ENCODE measurements around the gene ISX.

Gene ISX

GRCh38 chr22:35111244-35111643, 45.3 kb downstream of the ISX start:
- no peak for DNase-seq (ENCODE audit: low read depth in 2 of 2)

- DNase-seq (ENCODE audit: low read depth in 2 of 2), result no peak
Observed at GRCh38 chr22:35113341-35113740, 47.4 kb downstream of the ISX start.

- no peak for DNase-seq (ENCODE audit: low read depth in 2 of 2)
Observed at GRCh38 chr22:35114131-35114980, 48.4 kb downstream of the ISX start.

- DNase-seq (ENCODE audit: low read depth in 2 of 2), result no peak
Observed at GRCh38 chr22:35115515-35115914, 49.6 kb downstream of the ISX start.

- no peak for DNase-seq (ENCODE audit: low read depth in 2 of 2)
Observed at GRCh38 chr22:35116269-35116668, 50.3 kb downstream of the ISX start.

GRCh38 chr22:35116817-35117216, 50.9 kb downstream of the ISX start:
- no peak for DNase-seq (ENCODE audit: low read depth in 2 of 2)

- DNase-seq (ENCODE audit: low read depth in 2 of 2), result no peak
Observed at GRCh38 chr22:35119494-35119893, 53.5 kb downstream of the ISX start.

- no peak for DNase-seq (ENCODE audit: low read depth in 2 of 2)
Observed at GRCh38 chr22:35124691-35125219, 58.8 kb downstream of the ISX start.

- DNase-seq (ENCODE audit: low read depth in 2 of 2), result no peak
Observed at GRCh38 chr22:35126993-35127392, 61.0 kb downstream of the ISX start.

GRCh38 chr22:35128637-35129036, 62.7 kb downstream of the ISX start:
- no peak for DNase-seq (ENCODE audit: low read depth in 2 of 2)

- no peak for DNase-seq (ENCODE audit: low read depth in 2 of 2)
Observed at GRCh38 chr22:35131525-35132000, 65.6 kb downstream of the ISX start.

GRCh38 chr22:35132568-35132967, 66.6 kb downstream of the ISX start:
- no peak for DNase-seq (ENCODE audit: low read depth in 2 of 2)

GRCh38 chr22:35133702-35134380, 67.9 kb downstream of the ISX start:
- no peak for DNase-seq (ENCODE audit: low read depth in 2 of 2)

GRCh38 chr22:35134637-35135036, 68.7 kb downstream of the ISX start:
- no peak for DNase-seq (ENCODE audit: low read depth in 2 of 2)

- DNase-seq (ENCODE audit: low read depth in 2 of 2), result no peak
Observed at GRCh38 chr22:35135165-35135564, 69.2 kb downstream of the ISX start.

All from stimulated activated CD8-positive, alpha-beta memory T cell treated with anti-CD3 and anti-CD28 coated beads, Interleukin-7, amount 100 ng/mL, for 4 hours (primary cell).